ENCODE data around the gene ZP1. TPM values are rescaled to one million over a fixed set of nuclear protein-coding genes. Genes with fewer than 3 reads are reported as not detected.
A peak's percentile ranks its signal among the peaks of the same experiment; 100 is the strongest.
"Not testable (repeated sequence)": the region's sequence is repeated elsewhere in the genome, so short reads cannot be mapped to it uniquely, and the experiment has no call there.

The ZP1 gene, protein sequence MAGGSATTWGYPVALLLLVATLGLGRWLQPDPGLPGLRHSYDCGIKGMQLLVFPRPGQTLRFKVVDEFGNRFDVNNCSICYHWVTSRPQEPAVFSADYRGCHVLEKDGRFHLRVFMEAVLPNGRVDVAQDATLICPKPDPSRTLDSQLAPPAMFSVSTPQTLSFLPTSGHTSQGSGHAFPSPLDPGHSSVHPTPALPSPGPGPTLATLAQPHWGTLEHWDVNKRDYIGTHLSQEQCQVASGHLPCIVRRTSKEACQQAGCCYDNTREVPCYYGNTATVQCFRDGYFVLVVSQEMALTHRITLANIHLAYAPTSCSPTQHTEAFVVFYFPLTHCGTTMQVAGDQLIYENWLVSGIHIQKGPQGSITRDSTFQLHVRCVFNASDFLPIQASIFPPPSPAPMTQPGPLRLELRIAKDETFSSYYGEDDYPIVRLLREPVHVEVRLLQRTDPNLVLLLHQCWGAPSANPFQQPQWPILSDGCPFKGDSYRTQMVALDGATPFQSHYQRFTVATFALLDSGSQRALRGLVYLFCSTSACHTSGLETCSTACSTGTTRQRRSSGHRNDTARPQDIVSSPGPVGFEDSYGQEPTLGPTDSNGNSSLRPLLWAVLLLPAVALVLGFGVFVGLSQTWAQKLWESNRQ
- polyA plus RNA-seq (ENCODE audit: insufficient read length in 4 of 4), result under 1 TPM in 3 of 4 donors, not detected in 1; 0.06 to 0.64 (median 0.32) TPM

DNA sequence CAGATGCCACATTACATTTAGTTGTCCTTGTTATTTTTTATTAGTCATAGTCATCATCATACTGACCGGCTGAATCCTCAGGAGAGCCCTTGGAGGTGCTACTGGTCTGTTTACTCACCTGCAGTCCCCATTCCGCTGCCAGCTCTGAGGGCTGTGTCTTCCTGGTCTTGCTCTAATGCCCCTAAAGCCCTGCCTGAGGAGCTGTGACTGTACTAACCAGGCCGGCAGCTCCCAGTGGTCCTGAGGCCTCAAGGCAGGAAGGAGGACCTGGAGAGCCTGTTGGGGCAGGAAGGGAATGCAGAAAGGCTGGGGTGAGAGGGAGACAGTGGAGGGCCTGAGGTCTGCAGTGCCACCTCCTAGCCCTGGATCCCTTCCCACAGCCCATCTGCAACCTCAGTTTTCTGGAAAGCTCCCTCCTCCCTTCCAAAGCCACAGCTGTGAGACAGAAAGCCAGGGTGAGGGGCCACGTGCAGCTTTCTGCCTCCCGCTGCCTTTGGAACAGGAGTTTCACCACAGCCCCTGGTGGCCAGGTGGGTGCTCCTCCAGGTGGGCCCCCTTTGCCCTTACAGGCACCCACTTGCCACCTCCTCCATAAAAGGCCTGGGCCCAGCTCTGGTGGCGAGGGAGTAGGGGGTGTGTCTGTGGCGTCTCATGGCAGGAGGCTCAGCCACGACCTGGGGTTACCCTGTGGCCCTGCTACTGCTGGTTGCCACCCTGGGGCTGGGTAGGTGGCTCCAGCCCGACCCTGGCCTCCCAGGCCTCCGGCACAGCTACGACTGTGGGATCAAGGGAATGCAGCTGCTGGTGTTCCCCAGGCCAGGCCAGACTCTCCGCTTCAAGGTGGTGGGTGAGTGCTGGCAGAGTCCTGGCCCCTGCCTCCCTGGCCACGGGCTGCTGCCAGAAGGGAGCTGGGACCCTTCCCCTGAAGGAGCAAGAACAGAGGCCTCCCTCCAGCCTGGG is at the start of gene ZP1:
TSS of gene ZP1 (plus strand) at position 632 of the 960 bp plus-strand sequence. CDS start at position 652, 20 bp downstream.
- no peak for DNase-seq (ENCODE audit: low read depth in 4 of 4, low spot score in 3 of 4)

DNA sequence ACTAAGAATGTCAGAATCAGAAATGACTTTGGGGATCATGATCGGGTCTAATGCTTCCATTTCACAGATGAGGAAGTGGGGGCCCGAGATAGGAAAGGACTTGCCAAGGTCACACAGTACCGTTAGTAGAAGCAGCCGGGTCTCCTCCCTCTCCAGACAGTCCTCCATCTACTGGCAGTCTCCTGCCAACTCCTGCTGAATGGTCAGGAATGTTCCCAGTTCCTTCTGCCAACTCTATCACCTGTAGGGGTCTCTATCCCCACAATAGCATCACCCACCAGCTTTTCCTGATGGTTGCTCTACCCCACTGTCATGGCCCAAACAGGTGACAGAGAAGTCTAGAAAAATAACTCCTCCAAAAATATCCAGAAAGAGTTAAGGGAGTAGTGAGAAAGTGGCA is 49.3 kb upstream of the ZP1 start:
- DNase-seq (ENCODE audit: low read depth in 4 of 4, low spot score in 3 of 4), result no peak

DNA sequence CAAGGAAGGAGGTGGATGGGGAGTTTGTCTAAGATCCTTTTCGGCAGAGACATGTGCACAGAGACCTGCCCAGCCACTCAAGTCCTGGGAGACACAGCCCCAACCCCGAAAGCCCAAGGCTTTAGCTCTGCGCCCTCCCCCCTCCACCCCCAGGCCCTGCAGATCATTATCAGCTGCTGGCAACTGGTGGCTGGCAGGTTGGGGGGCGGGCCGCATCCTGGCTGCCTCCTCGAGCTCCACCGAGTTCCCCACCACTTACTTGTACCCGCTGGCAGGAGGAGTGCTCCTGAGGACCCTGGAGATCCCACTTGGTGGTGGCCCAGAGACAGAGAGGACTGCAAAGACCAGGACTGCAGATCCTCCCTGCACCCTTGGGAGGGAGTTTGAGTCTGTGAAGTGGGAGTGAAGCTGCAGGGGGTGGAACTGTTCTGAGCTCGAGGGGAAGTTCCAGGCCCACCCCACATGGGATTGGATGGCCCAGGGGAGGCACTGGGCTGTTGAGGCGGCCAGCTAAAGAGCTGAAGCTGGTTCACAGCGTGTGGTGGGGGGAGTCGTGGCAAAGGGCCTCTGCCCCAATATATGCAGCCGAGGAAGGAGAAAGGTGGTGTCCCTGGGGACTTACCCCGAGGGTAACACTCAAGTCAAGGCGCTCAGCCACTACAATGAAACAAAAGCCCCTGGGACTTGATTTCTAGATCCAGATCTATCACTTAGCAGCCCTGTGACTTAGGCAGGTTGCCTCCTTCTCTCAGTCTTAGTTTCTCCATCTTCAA is 45.3 kb upstream of the ZP1 start:
- no peak for DNase-seq (ENCODE audit: low read depth in 4 of 4, low spot score in 3 of 4)

DNA sequence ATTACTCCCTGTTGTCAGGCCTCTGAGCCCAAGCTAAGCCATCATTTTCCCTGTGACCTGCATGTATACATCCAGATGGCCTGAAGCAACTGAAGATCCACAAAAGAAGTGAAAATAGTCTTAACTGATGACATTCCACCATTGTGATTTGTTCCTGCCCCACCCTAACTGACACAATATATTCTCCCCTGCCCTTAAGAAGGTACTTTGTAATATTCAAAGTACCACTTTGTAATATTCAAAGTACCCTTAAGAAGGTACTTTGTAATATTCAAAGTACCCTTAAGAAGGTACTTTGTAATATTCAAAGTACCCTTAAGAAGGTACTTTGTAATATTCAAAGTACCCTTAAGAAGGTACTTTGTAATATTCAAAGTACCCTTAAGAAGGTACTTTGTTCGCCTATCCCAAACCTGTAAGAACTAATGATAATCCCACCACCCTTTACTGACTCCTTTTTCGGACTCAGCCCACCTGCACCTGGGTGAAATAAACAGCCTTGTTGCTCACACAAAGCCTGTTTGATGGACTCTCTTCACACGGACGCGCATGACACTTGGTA is 43.5 kb upstream of the ZP1 start:
- not testable (repeated sequence) for DNase-seq (ENCODE audit: low read depth in 4 of 4, low spot score in 3 of 4)

DNA sequence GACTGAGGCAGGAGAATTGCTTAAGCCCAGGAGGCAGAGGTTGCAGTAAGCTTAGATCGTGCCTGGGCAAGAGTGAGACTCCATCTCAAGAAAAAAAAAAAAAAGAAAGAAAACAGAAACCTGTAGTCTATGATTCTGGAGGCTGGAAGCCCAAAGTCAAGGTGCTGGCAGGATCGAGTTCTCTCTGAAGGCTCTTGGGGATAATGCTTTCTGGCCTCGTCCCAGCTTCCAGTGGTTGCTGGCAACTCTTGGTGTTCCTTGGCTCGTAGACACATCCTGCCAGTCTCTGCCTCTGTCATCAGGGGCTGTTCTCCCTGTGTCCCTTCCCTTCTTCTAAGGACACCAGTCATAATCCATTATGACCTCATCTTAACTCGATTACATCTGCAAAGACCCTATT is 42.2 kb upstream of the ZP1 start:
- no peak for DNase-seq (ENCODE audit: low read depth in 4 of 4, low spot score in 3 of 4)

DNA sequence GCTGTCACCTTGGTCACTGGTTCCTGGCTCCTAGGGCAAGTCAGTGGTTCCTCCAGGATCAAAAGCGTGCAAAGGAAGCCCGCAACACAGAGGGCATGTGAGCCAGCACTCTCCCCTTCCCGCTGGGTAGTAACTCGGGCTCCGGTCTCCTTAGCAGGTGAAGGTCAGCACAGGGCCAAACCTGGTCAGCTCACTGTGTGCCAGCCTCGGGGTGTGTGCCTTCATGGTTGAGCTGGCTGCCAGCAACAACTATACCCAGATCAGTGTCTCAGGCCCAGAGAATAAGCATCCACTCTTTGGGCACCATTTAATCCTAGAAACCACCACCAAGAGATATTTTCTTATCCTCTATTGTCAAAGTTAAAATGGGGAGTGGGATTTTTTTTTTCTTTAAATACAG is 41.6 kb upstream of the ZP1 start:
- DNase-seq (ENCODE audit: low read depth in 4 of 4, low spot score in 3 of 4), result no peak

DNA sequence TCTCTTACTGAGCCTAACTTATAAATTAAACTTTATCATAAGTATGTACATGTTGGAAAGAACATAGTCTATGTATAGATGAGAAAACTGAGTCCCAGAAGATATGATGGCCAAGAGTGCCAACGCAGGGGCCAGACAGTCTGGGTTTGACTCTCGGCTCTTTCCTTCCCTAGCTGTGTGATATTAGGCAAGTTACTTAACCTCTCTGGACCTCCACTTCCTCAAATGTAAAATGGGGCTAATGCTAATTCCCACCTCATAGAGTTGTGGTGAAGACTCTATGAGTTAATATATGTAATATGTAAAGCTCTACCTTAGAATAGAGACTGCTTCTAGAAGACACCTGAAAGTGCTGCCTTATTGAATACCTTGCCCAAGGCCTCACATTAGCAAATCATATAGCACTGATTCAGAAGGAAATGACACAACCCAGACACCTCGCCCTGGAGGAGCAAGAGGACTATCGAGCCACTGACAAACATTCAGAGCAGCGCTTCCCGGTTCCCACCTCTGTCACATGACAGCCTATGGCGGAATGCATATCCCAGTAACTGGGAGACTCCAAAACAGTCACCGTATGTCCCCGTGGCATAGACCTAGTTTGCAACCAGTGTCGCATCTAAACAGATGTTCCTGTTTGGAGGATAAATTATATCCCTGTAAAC is 36.7 kb upstream of the ZP1 start:
- DNase-seq (ENCODE audit: low read depth in 4 of 4, low spot score in 3 of 4), result no peak

DNA sequence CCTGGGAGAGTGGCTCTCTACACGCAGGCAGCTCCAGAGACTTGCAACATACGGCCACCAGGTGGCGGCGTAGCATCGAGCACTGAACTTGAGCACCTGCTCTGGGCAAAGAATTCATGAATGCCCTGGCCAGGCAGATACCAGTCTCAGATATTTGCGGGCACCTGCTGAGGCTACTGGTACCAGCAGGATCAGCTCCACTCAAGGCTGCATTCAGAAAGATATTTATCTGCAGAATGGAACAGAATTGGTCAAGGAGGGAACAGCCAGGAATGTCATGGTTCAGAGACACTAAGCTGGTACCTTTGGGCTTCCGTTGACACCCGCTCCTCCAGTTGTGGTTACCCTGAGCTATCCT is 36.2 kb upstream of the ZP1 start:
- peak; percentile 48 to 69 (median 63) for DNase-seq (ENCODE audit: low read depth in 4 of 4, low spot score in 3 of 4)

DNA sequence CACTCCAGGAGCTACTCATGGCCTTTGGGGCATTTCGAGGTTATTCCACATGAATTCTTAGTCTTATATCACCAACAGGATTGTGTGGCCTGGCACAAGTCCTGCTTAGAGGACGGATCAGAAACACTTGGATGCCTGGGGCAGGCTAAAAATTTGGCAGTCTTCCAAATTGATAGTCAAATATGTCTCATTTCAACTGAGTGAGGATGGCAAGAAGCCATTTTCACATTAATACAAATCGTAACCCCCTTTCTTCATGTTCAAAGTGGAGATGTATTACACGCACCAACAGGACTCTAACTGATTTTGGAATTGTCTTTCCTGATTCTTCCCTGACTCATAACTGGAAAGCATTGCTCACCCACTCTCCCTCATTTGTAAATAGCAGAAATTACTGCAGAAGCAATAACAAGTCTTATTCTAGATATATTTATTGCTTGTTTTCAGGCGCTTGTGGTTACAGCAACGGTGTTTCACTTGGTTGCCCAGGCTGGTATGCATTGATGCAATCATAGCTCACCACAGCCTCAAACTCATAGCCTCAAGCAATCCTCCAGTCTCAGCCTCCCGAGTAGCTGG is 35.8 kb upstream of the ZP1 start:
- DNase-seq (ENCODE audit: low read depth in 4 of 4, low spot score in 3 of 4), result no peak

DNA sequence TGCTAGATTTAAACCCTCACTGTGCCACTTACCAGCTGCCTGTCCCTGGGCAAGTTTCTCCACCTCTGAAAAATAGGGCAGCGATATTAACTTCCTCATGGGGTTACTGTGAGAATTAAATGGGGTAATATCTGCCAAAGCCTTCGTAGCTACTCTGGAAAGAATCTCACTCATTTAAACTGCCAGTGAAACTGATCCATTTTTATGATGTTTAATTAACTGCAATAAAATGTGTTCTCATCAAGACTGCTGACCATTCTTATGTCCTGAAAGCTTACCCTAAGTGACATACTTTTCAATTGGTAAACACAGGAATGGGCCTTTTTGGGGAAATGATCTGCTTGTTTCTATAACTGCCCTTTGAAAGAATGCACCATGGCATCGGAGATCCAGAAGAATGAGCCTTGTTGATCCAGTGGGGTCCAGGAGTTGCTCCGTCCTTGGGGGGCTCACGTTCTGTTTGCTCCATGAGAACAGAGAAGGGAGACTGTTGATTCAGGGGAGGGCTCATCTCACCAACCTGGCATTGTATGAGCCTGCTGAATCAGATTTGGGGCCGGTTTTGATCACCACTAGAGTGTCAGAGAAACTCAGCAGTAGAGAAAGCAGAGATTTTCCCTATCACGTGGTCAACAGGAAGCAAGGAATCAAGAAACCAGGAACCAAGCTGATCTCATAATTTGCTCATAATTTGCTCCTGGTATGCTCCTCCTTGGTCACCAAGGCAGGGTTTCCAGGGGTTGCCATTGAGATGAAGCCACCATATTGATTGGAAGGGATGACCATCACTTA is 32.4 kb upstream of the ZP1 start:
- no peak for DNase-seq (ENCODE audit: low read depth in 4 of 4, low spot score in 3 of 4)

DNA sequence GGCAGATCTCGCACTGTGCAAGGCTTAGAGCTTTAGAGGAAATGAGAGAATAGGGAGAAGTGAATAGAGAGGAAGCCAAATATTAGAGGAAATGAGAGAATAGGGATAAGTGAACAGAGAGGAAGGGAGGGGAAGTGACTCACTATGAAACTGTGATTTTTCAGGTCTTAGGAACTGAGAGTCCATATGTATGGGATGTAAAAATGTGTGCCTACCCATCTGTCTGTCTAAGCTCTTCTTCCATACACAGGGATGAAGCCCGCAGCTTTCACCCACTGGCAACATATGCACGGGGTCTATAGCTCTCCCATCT is 31.9 kb upstream of the ZP1 start:
- no peak for DNase-seq (ENCODE audit: low read depth in 4 of 4, low spot score in 3 of 4)

DNA sequence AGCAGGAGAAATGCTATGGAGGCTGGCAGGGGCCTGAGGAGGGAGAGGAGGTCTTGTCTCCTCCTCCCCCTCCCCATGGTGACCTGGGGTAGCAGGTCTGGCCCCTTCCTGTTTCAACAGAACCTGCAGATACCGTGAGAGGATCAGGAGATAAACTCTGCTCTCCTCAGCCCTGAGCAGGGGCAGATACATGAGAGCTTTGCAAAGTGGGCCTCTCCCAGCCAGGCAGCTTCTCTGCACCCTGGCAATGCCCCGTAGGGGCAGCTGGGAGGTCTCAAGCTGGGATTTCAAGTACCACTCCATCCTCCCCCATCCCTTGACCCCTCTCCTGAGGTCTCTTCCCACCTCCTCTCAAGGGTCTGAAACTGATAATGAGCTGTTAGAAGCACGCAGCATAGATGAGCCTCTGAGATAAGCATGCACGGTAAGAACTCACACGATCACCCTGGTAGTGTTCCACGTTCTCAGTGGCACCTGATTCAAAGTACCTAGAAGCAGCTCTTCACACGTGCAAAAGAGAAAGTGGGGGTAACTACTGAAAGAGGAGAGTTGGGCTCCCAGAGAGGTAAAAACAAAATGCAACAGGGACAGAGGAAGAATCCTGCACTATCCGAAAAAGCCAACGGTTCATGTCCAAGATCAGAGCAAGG is 30.4 kb upstream of the ZP1 start:
- DNase-seq (ENCODE audit: low read depth in 4 of 4, low spot score in 3 of 4), result no peak

DNA sequence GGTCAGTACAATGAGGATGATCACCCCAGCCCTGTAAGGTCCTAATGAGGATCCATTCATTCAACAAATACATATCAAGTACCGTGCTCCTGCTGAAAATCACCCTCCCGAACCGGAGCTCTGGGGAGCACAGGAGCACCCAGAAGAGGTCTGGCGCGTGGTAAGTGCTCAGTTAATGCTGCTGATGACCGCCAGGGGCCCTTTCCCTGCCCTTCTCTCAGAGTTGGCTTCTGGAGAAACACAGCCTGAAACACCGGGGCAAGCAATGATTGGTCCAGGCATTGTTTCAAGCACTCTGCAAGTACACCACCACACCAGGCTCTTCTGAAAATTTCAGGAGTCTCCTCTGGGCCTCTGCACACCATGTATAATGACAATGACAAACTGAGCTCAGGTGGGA is 29.2 kb upstream of the ZP1 start:
- DNase-seq (ENCODE audit: low read depth in 4 of 4, low spot score in 3 of 4), result no peak

DNA sequence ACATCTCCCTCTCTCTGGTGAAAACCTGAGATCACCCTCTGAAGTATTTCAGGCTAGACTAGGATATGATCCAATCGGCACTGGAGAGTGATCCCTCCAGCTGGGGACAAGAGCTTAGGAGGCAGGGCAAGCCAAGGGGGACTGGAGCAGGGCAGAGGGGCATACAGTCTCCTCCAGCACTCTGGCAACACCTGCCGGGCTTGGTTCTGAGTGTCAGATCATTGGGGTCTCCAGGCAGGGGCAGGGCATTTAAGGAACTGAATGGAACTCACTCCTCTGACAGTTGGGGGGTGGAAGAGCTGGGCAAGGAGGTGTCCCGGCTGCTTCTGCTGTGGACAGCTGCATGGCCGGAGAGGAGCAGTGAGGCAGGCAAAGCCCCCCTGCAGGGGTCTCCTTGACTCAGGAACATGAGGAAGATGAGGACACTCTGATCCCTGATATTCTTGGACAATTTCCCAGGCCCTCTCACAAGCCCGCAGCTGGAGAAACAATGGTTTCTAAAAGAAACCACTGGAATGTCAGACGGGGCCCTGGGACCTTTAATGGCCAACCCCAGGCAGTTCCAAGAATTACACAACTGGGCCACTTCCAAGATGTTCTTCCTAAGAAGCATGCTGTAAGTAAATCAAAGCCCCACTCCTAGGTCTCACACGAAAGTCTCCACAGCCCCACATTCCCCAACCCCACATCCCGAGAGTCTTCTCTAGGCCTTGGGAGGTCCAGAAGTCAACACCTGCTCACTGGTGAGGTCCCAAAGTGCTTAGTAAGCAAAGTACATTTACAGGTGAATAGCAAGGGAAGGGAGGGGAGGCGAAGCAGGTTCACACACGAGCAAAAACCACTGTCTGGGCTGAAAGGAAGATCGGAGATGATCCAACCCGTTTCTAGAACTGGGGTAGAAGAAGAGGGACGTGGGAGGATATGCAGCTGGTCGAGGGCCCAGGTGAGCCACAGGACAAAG is 26.6 kb upstream of the ZP1 start:
- peak in 3 of 4 donors; percentile 35 to 61 (median 41) for DNase-seq (ENCODE audit: low read depth in 4 of 4, low spot score in 3 of 4)

DNA sequence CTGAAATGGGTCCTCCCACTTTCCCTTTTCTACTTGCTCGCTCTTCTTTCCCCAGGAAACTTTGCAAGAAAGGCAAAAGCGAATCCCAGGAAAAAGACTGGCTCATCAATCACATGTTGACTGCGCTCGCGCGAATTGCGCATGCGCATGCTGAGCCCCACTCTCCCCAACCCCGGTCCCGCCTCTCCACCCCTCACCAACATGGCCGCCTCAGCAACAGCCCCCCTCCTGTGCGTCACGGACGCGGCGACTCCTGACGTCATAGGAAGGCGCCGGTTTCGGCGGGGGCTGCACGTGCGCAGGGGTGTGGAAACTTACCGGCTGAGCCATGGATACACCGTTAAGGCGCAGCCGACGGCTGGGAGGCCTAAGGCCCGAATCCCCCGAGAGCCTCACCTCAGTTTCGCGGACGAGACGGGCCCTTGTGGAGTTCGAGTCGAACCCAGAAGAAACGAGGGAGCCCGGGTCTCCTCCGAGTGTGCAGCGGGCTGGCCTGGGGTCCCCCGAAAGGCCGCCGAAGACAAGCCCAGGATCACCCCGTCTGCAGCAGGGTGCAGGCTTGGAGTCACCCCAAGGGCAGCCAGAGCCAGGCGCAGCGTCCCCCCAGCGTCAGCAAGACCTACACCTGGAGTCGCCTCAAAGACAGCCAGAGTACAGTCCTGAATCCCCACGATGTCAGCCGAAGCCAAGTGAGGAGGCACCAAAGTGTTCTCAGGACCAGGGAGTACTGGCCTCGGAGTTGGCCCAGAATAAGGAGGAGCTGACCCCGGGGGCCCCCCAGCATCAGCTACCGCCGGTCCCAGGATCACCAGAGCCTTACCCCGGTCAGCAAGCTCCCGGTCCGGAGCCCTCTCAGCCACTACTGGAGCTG is 25.3 kb upstream of the ZP1 start, which contains the start of gene CCDC86:
TSS of gene CCDC86 (plus strand) at position 317 of the 871 bp plus-strand sequence. CDS start at position 329, 12 bp downstream.
- DNase-seq (ENCODE audit: low read depth in 4 of 4, low spot score in 3 of 4), result peak; percentile 90 to 97 (median 94)

Data from right renal pelvis (tissue), 4 donors.